HepG2 (cell line): Measurements from ENCODE around the gene NDUFAF5. TPM values are rescaled to one million over a fixed set of nuclear protein-coding genes. Genes with fewer than 3 reads are reported as not detected.

Experiments used
- ARNTL ChIP-seq: sonication (generic); formaldehyde crosslinking; IDR thresholded peaks from 2 replicates; pipeline ENCODE4 v1.4.0; 2020; ENCODE audit warnings: mild to moderate bottlenecking, missing genetic modification reagents
- DNMT1 ChIP-seq: sonication (generic); formaldehyde crosslinking; IDR thresholded peaks from 2 replicates; pipeline ENCODE4 v1.5.1; 2020; ENCODE audit warnings: mild to moderate bottlenecking, missing genetic modification reagents
- HBP1 ChIP-seq: IDR thresholded peaks from 2 replicates; pipeline ENCODE4 v1.6.1; 2016; ENCODE audit warnings: low read depth, control low read depth
- polyA plus RNA-seq, 8 experiments: library from polyadenylated mRNA; depleted of rRNA in 3 of 8; stranded (reverse) in 7 of 8; unstranded in 1 of 8; fragments of >200 nt; fragmentation: Illumina TruSeq in 4 of 8; extraction: Trizol in 4 of 8; gene quantifications; 2 replicates each; pipeline versions ENCODE4 v1.2.1 to v1.2.3, GENCODE V29; 2011 to 2016; ENCODE audit warnings: low read depth in 4 of 8, missing spikeins in 1 of 8, mixed read lengths in 1 of 8; ENCODE audit not compliant: insufficient read depth in 1 of 8
- total RNA-seq, 5 experiments: library from RNA; depleted of rRNA; stranded (reverse); fragments of >200 nt; fragmentation: Illumina TruSeq; extraction: Trizol; gene quantifications; 2 replicates each; pipeline ENCODE4 v1.2.3, GENCODE V29; 2016; ENCODE audit warnings: low read depth in 1 of 5

Gene NDUFAF5
- total and polyA plus RNA-seq, 2 of the 13 experiments (the other 11 are each of a cell fraction or from before 2014, with no cell fraction given) = 23.1 to 66.7 TPM

DNA sequence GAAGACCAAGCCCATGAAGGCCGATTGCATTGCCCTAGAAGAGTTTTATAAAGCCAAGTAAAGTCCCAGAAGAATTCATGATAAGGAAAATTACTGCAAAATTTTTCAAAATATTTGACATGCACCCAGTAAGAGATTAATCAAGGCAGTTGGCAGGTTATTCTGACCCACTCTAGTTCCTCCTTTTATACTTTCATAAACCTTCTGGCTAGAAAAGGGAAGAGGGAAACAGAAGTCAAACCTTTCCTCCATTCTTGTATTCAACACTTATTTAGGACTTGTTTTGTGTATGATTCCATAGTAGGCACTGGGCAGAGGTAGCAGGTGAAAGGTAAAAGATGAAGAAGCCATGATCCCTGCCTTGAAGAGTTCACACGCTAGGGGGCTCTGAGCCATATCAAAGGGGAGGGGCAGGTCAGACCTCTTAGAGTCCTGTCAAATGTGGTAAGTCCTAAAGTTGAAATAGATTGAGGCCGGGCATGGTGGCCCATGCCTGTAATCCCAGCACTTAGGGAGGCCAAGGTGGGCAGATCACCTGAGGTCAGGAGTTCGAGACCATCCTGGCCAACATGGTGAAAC, 85.4 kb downstream of the NDUFAF5 start (continued):
- TF ChIP-seq HBP1 (no peak), DNMT1 (CRISPR knock-in tag) (no peak), ARNTL (CRISPR knock-in tag) (no peak)

Other genes starting within 250 kb of the NDUFAF5 start
- gene TASP1, start 146.1 kb upstream of the NDUFAF5 start, total RNA-seq (2016; rRNA removed; fragmentation: Illumina TruSeq; extraction: Trizol) = 25.2 and 29.1 TPM in 2 replicates
- 7.4 and 10.0 TPM in 2 replicates for gene TASP1, start 146.1 kb upstream of the NDUFAF5 start, polyA plus RNA-seq (2011; rRNA removed)
- 66.9 and 95.1 TPM in 2 replicates for gene ESF1, start 109 bp upstream of the NDUFAF5 start, total RNA-seq (2016; rRNA removed; fragmentation: Illumina TruSeq; extraction: Trizol)
- 5.7 and 7.3 TPM in 2 replicates for gene ESF1, start 109 bp upstream of the NDUFAF5 start, polyA plus RNA-seq (2011; rRNA removed)
- gene SEL1L2, start 205.6 kb downstream of the NDUFAF5 start, total RNA-seq (2016; rRNA removed; fragmentation: Illumina TruSeq; extraction: Trizol) = not detected in 2 replicates
- not detected in 2 replicates for gene SEL1L2, start 205.6 kb downstream of the NDUFAF5 start, polyA plus RNA-seq (2011; rRNA removed)
- gene MACROD2, start 210.5 kb downstream of the NDUFAF5 start, total RNA-seq (2016; rRNA removed; fragmentation: Illumina TruSeq; extraction: Trizol) = 0.35 and 0.51 TPM in 2 replicates
- gene MACROD2, start 210.5 kb downstream of the NDUFAF5 start, polyA plus RNA-seq (2011; rRNA removed) = 0.13 and 0.21 TPM in 2 replicates